GM21737 (cell line): ENCODE data around the gene NSUN2.
A peak's percentile ranks its signal among the peaks of the same experiment; 100 is the strongest.
"Not testable (repeated sequence)": the region's sequence is repeated elsewhere in the genome, so short reads cannot be mapped to it uniquely, and the experiment has no call there.

Experiments
- ATAC-seq: cut with Tn5 transposase; IDR thresholded peaks from one replicate; pipeline ENCODE4 v1.9.1; 2021; ENCODE audit warnings: mild to moderate bottlenecking, moderate library complexity; ENCODE audit not compliant: unreplicated experiment

The NSUN2 gene

GRCh38 chr5:6645571-6646362 is 12.9 kb upstream of the NSUN2 start:
- not testable (repeated sequence) for ATAC-seq

GRCh38 chr5:6644794-6645241 is 12.0 kb upstream of the NSUN2 start:
- ATAC-seq, result no peak

GRCh38 chr5:6642655-6643054 is 9.8 kb upstream of the NSUN2 start:
- no peak for ATAC-seq

GRCh38 chr5:6638236-6638635 is 5.4 kb upstream of the NSUN2 start:
- no peak for ATAC-seq

GRCh38 chr5:6637590-6637989 is 4.7 kb upstream of the NSUN2 start:
- no peak for ATAC-seq

GRCh38 chr5:6637022-6637421 is 4.2 kb upstream of the NSUN2 start:
- no peak for ATAC-seq

GRCh38 chr5:6636293-6636692 is 3.4 kb upstream of the NSUN2 start:
- ATAC-seq, result no peak

GRCh38 chr5:6634788-6635430 is 2.1 kb upstream of the NSUN2 start:
- ATAC-seq, result no peak

GRCh38 chr5:6634306-6634705 is 1.5 kb upstream of the NSUN2 start:
- ATAC-seq, result no peak

- ATAC-seq, result peak; percentile 46
These were observed 813 bp upstream of the NSUN2 start for GRCh38 chr5:6633469-6634245.

GRCh38 chr5:6632324-6632887 is 438 bp downstream of the NSUN2 start:
- peak; percentile 4 for ATAC-seq

- no peak for ATAC-seq
These were observed 1.4 kb downstream of the NSUN2 start for GRCh38 chr5:6631441-6631840.

GRCh38 chr5:6626508-6626907 is 6.3 kb downstream of the NSUN2 start:
- no peak for ATAC-seq

- no peak for ATAC-seq
These were observed 8.9 kb downstream of the NSUN2 start for GRCh38 chr5:6623941-6624340.

GRCh38 chr5:6623228-6623627 is 9.6 kb downstream of the NSUN2 start:
- no peak for ATAC-seq

- ATAC-seq, result no peak
These were observed 16.2 kb downstream of the NSUN2 start for GRCh38 chr5:6616632-6617031.

GRCh38 chr5:6615034-6615815 is 17.6 kb downstream of the NSUN2 start:
- no peak for ATAC-seq

- no peak for ATAC-seq
These were observed 21.2 kb downstream of the NSUN2 start for GRCh38 chr5:6611334-6612256.

- ATAC-seq, result no peak
These were observed 24.8 kb downstream of the NSUN2 start for GRCh38 chr5:6608016-6608415.

GRCh38 chr5:6607559-6607936 is 25.3 kb downstream of the NSUN2 start:
- no peak for ATAC-seq
